Measurements from ENCODE around the gene SETD3.

- TF ChIP-seq CTCF (IDR thresholded peaks at IDR 0.05) = no peak
- no peak for TF ChIP-seq POLR2A (IDR thresholded peaks at IDR 0.05)
These were observed 116.9 kb downstream of the SETD3 start for GRCh38 chr14:99363616-99364290.
